ENCODE measurements around the gene CHRDL2. TPM values are rescaled to one million over a fixed set of nuclear protein-coding genes. Genes with fewer than 3 reads are reported as not detected.
"Not testable (repeated sequence)": the region's sequence is repeated elsewhere in the genome, so short reads cannot be mapped to it uniquely, and the experiment has no call there.

Gene CHRDL2
- total and polyA plus RNA-seq, 3 experiments from 2014 or later, result not detected

GRCh38 chr11:74659124-74659523 lies 72.1 kb downstream of the CHRDL2 start:
- H3K27me3 ChIP-seq (ENCODE audit: insufficient read depth, low read length, poor library complexity, severe bottlenecking); H3K4me1 Mint-ChIP-seq; CTCF ChIA-PET; H3K27me3 Mint-ChIP-seq; H3K27ac Mint-ChIP-seq; H3K36me3 ChIP-seq (ENCODE audit: insufficient read depth, low read length); H3K27ac ChIP-seq (ENCODE audit: low read depth, low read length); H3K9me3 ChIP-seq (ENCODE audit: low read length); H3K4me1 ChIP-seq (ENCODE audit: insufficient read depth, low read length); H3K4me3 Mint-ChIP-seq; H3K4me3 ChIP-seq (ENCODE audit: low read length); POLR2A ChIA-PET; DNase-seq: not testable (repeated sequence)
- H3K36me3 Mint-ChIP-seq, result peaks cover 18 to 42% (median 19%) of the 10 kb centered on the region in 3 donors
- peaks cover 6 to 12% (median 8%) of the 10 kb centered on the region in 5 donors for H3K9me3 Mint-ChIP-seq

- no peak overlapping the region for H3K4me3 ChIP-seq (ENCODE audit: low read length)
- no peaks in the 10 kb centered on the region for H3K36me3 ChIP-seq (ENCODE audit: insufficient read depth, low read length)
- DNase-seq, result no peak
- CTCF ChIA-PET, result no interaction called here
- POLR2A ChIA-PET, result no interaction called here
- no peak overlapping the region for H3K27ac ChIP-seq (ENCODE audit: low read depth, low read length)
- Mint-ChIP-seq H3K4me3 (no peak overlapping the region), H3K9me3 (peaks cover 2 to 7% (median 4%) of the 10 kb centered on the region in 5 donors), H3K4me1 (no peaks in the 10 kb centered on the region), H3K27me3 (no peaks in the 10 kb centered on the region), H3K27ac (no peak overlapping the region), H3K36me3 (peaks cover 27 to 31% (median 29%) of the 10 kb centered on the region in 3 donors)
- H3K4me1 ChIP-seq (ENCODE audit: insufficient read depth, low read length), result no peaks in the 10 kb centered on the region
- H3K27me3 ChIP-seq (ENCODE audit: insufficient read depth, low read length, poor library complexity, severe bottlenecking), result no peaks in the 10 kb centered on the region
- no peaks in the 10 kb centered on the region for H3K9me3 ChIP-seq (ENCODE audit: low read length)
Observed at GRCh38 chr11:74654976-74655375, 76.2 kb downstream of the CHRDL2 start.

GRCh38 chr11:74650498-74650897 lies 80.7 kb downstream of the CHRDL2 start:
- H3K4me1 ChIP-seq (ENCODE audit: insufficient read depth, low read length), result no peaks in the 10 kb centered on the region
- H3K4me3 ChIP-seq (ENCODE audit: low read length), result no peak overlapping the region
- Mint-ChIP-seq H3K4me3 (no peak overlapping the region), H3K4me1 (no peaks in the 10 kb centered on the region), H3K27ac (no peak overlapping the region), H3K9me3 (no peaks in the 10 kb centered on the region), H3K27me3 (no peaks in the 10 kb centered on the region), H3K36me3 (peaks cover 17 to 35% (median 32%) of the 10 kb centered on the region in 3 donors)
- H3K36me3 ChIP-seq (ENCODE audit: insufficient read depth, low read length), result no peaks in the 10 kb centered on the region
- H3K27me3 ChIP-seq (ENCODE audit: insufficient read depth, low read length, poor library complexity, severe bottlenecking), result no peaks in the 10 kb centered on the region
- no peak for DNase-seq
- CTCF ChIA-PET, result no interaction called here
- H3K9me3 ChIP-seq (ENCODE audit: low read length), result no peaks in the 10 kb centered on the region
- no peak overlapping the region for H3K27ac ChIP-seq (ENCODE audit: low read depth, low read length)
- POLR2A ChIA-PET, result no interaction called here

GRCh38 chr11:74648894-74649293 lies 82.3 kb downstream of the CHRDL2 start:
- Histone ChIP-seq H3K4me1 (ENCODE audit: insufficient read depth, low read length) (no peaks in the 10 kb centered on the region), H3K27ac (ENCODE audit: low read depth, low read length) (no peak overlapping the region), H3K9me3 (ENCODE audit: low read length) (no peaks in the 10 kb centered on the region), H3K36me3 (ENCODE audit: insufficient read depth, low read length) (no peaks in the 10 kb centered on the region), H3K4me3 (ENCODE audit: low read length) (no peak overlapping the region), H3K27me3 (ENCODE audit: insufficient read depth, low read length, poor library complexity, severe bottlenecking) (no peaks in the 10 kb centered on the region)
- Mint-ChIP-seq H3K4me1 (no peaks in the 10 kb centered on the region), H3K4me3 (no peak overlapping the region), H3K27ac (no peak overlapping the region), H3K27me3 (no peaks in the 10 kb centered on the region), H3K36me3 (peaks cover 24 to 40% (median 37%) of the 10 kb centered on the region in 3 donors), H3K9me3 (no peaks in the 10 kb centered on the region)
- no peak for DNase-seq
- CTCF ChIA-PET, result no interaction called here
- POLR2A ChIA-PET, result no interaction called here

- Mint-ChIP-seq H3K4me1 (no peaks in the 10 kb centered on the region), H3K27me3 (no peaks in the 10 kb centered on the region), H3K4me3 (no peak overlapping the region), H3K27ac (no peak overlapping the region), H3K9me3 (no peaks in the 10 kb centered on the region), H3K36me3 (peaks cover 24 to 44% (median 32%) of the 10 kb centered on the region in 3 donors)
- H3K36me3 ChIP-seq (ENCODE audit: insufficient read depth, low read length), result no peaks in the 10 kb centered on the region
- H3K27me3 ChIP-seq (ENCODE audit: insufficient read depth, low read length, poor library complexity, severe bottlenecking), result no peaks in the 10 kb centered on the region
- CTCF ChIA-PET, result no interaction called here
- no peaks in the 10 kb centered on the region for H3K9me3 ChIP-seq (ENCODE audit: low read length)
- DNase-seq, result no peak
- POLR2A ChIA-PET, result no interaction called here
- H3K4me1 ChIP-seq (ENCODE audit: insufficient read depth, low read length), result no peaks in the 10 kb centered on the region
- no peak overlapping the region for H3K4me3 ChIP-seq (ENCODE audit: low read length)
- no peak overlapping the region for H3K27ac ChIP-seq (ENCODE audit: low read depth, low read length)
Observed at GRCh38 chr11:74647831-74648230, 83.4 kb downstream of the CHRDL2 start.

GRCh38 chr11:74647404-74647803 lies 83.8 kb downstream of the CHRDL2 start:
- H3K4me3 ChIP-seq (ENCODE audit: low read length), result no peak overlapping the region
- Mint-ChIP-seq H3K36me3 (peaks cover 26 to 46% (median 33%) of the 10 kb centered on the region in 3 donors), H3K27ac (no peak overlapping the region), H3K4me1 (no peaks in the 10 kb centered on the region), H3K9me3 (no peaks in the 10 kb centered on the region), H3K27me3 (no peaks in the 10 kb centered on the region), H3K4me3 (no peak overlapping the region)
- no peaks in the 10 kb centered on the region for H3K4me1 ChIP-seq (ENCODE audit: insufficient read depth, low read length)
- no peak overlapping the region for H3K27ac ChIP-seq (ENCODE audit: low read depth, low read length)
- H3K36me3 ChIP-seq (ENCODE audit: insufficient read depth, low read length), result no peaks in the 10 kb centered on the region
- DNase-seq, result no peak
- POLR2A ChIA-PET, result no interaction called here
- H3K9me3 ChIP-seq (ENCODE audit: low read length), result no peaks in the 10 kb centered on the region
- no peaks in the 10 kb centered on the region for H3K27me3 ChIP-seq (ENCODE audit: insufficient read depth, low read length, poor library complexity, severe bottlenecking)
- CTCF ChIA-PET, result no interaction called here

- no peaks in the 10 kb centered on the region for H3K4me1 Mint-ChIP-seq
- DNase-seq, result no peak
- H3K27ac Mint-ChIP-seq, result no peak overlapping the region
- Histone ChIP-seq H3K27ac (ENCODE audit: low read depth, low read length) (no peak overlapping the region), H3K27me3 (ENCODE audit: insufficient read depth, low read length, poor library complexity, severe bottlenecking) (no peaks in the 10 kb centered on the region), H3K36me3 (ENCODE audit: insufficient read depth, low read length) (no peaks in the 10 kb centered on the region), H3K9me3 (ENCODE audit: low read length) (no peaks in the 10 kb centered on the region), H3K4me3 (ENCODE audit: low read length) (no peak overlapping the region), H3K4me1 (ENCODE audit: insufficient read depth, low read length) (no peaks in the 10 kb centered on the region)
- H3K36me3 Mint-ChIP-seq, result peaks cover 29 to 50% (median 32%) of the 10 kb centered on the region in 3 donors
- no peak overlapping the region for H3K4me3 Mint-ChIP-seq
- ChIA-PET POLR2A (no interaction called here), CTCF (no interaction called here)
- H3K27me3 Mint-ChIP-seq, result no peaks in the 10 kb centered on the region
- no peaks in the 10 kb centered on the region for H3K9me3 Mint-ChIP-seq
Observed at GRCh38 chr11:74646954-74647353, 84.3 kb downstream of the CHRDL2 start.

All from CD8-positive, alpha-beta memory T cell (primary cell).